Panc1 (cell line): ENCODE data around the gene HHAT. TPM values are rescaled to one million over a fixed set of nuclear protein-coding genes. Genes with fewer than 3 reads are reported as not detected.

Experiments
- ATAC-seq: fragments of 200-7000 bp; cut with Tn5 transposase; 2 replicates; pipeline ENCODE4 v1.9.1; 2020; ENCODE audit warnings: mild to moderate bottlenecking, moderate library complexity
- BruUV-seq: library from RNA; stranded (reverse); fragments of 400-500 nt; replicated peaks from 2 replicates; lab custom pipeline; 2021; lab: Mats Ljungman, UMichigan
- CTCF ChIA-PET: fragments of 300-600 bp; sonication (Branson Sonifier 250); formaldehyde crosslinking; loops from one replicate; lab custom pipeline; 2022; ENCODE audit warnings: antibody characterized with exemption; lab: Charles Lee
- POLR2A ChIA-PET: fragments of 300-600 bp; sonication (Branson Sonifier 250); formaldehyde crosslinking; loops from one replicate; lab custom pipeline; 2022; ENCODE audit warnings: antibody characterized with exemption; lab: Charles Lee
- DNase-seq: peaks from one replicate; pipeline ENCODE4 v3.0.0-alpha.2; 2010; ENCODE audit warnings: low read depth, low spot score
- H3K27ac ChIP-seq: 2 replicates; pipeline ENCODE4 v1.5.1; 2011; ENCODE audit warnings: mild to moderate bottlenecking, low read length, inconsistent platforms
- H3K27me3 ChIP-seq: fragments of 200-500 bp; sonication (Bioruptor generic); 2 replicates; pipeline ENCODE4 v1.6.0; 2014; ENCODE audit warnings: low read length, inconsistent platforms; ENCODE audit not compliant: control insufficient read depth, insufficient read depth
- H3K36me3 ChIP-seq: fragments of 200-500 bp; sonication (Bioruptor generic); 2 replicates; pipeline ENCODE4 v1.5.1; 2014; ENCODE audit warnings: inconsistent platforms, mild to moderate bottlenecking, low read length, moderate library complexity; ENCODE audit not compliant: control insufficient read depth, insufficient read depth
- H3K4me1 ChIP-seq: 2 replicates; pipeline ENCODE4 v1.5.1; 2011; ENCODE audit warnings: inconsistent platforms, mild to moderate bottlenecking, low read length, moderate library complexity; ENCODE audit not compliant: control insufficient read depth, insufficient read depth
- H3K4me3 ChIP-seq, 2 experiments: 2 replicates each; pipeline ENCODE4 v1.5.1; 2011 to 2012; ENCODE audit warnings: low read depth in 2 of 2, low read length in 2 of 2, mild to moderate bottlenecking in 2 of 2, inconsistent platforms in 1 of 2, moderate library complexity in 1 of 2
- H3K9me3 ChIP-seq: fragments of 200-500 bp; sonication (Bioruptor generic); 2 replicates; pipeline ENCODE4 v1.5.1; 2014; ENCODE audit warnings: low read depth, mild to moderate bottlenecking, inconsistent platforms, low read length, moderate library complexity; ENCODE audit not compliant: control insufficient read depth, insufficient read depth
- CTCF ChIP-seq: fragments of 450-650 bp; IDR thresholded peaks from 2 replicates; pipeline ENCODE4 v1.5.1; 2017; ENCODE audit warnings: mild to moderate bottlenecking
- POLR2AphosphoS5 ChIP-seq: IDR thresholded peaks from 2 replicates; pipeline ENCODE4 v1.6.1; 2012; ENCODE audit warnings: mild to moderate bottlenecking, low read depth, low read length, moderate library complexity
- REST ChIP-seq, 2 experiments: IDR thresholded peaks; 2 replicates each; pipeline ENCODE4 v1.6.1; 2011 to 2012; ENCODE audit warnings: low read depth in 2 of 2, control low read depth in 1 of 2, low read length in 1 of 2, mild to moderate bottlenecking in 1 of 2, moderate library complexity in 1 of 2; ENCODE audit not compliant: insufficient read depth in 1 of 2
- SIN3A ChIP-seq: IDR thresholded peaks from 2 replicates; pipeline ENCODE4 v1.6.1; 2012; ENCODE audit warnings: low read depth, mild to moderate bottlenecking, low read length, moderate library complexity, borderline replicate concordance; ENCODE audit not compliant: insufficient read depth
- TCF7L2 ChIP-seq: IDR thresholded peaks from 2 replicates; pipeline ENCODE4 v1.6.1; 2011; ENCODE audit warnings: mild to moderate bottlenecking, low read depth, low read length, inconsistent platforms
- in situ Hi-C: cut with HindIII; loops from 2 replicates; pipeline ENCODE4 v1.10.0; 2016; ENCODE audit warnings: low sequenced_read_pairs, low pct_unique_long_range_greater_than_20kb
- intact Hi-C: fragments of 100-400 bp; cut with micrococcal nuclease; formaldehyde crosslinking; loops from one replicate; pipeline ENCODE4 v1.10.0; 2022; ENCODE audit not compliant: unreplicated experiment
- total RNA-seq: library from RNA; stranded (reverse); gene quantifications from one replicate; pipeline ENCODE4 v1.2.1, GENCODE V29; 2021; ENCODE audit not compliant: unreplicated experiment

HHAT gene
- total RNA-seq, 1 experiment from 2014 or later: 2.3 TPM

- no peaks in the 10 kb centered on the region for H3K9me3 ChIP-seq
- H3K27me3 ChIP-seq: no peaks in the 10 kb centered on the region
- H3K4me3 ChIP-seq: no peak overlapping the region
- CTCF ChIA-PET: interaction anchor here (0.6 kb wide), 1 partner anchor 612 kb away, joined by 3 read pairs; no protein-coding TSS in a partner anchor
- no TSS peak for BruUV-seq
- no peak overlapping the region for H3K27ac ChIP-seq
- no peak for DNase-seq
- in situ Hi-C loops (no loop called here), intact Hi-C loops (no loop called here)
- no peak for ATAC-seq
- TF ChIP-seq POLR2AphosphoS5: no peak
- TF ChIP-seq SIN3A: no peak
- TF ChIP-seq REST (IDR thresholded peaks at IDR 0.05; ENCODE audit: insufficient read depth in 1 of 2, low read depth in 2 of 2, low read length in 1 of 2): no peak
- no peak for TF ChIP-seq TCF7L2
- TF ChIP-seq CTCF: no peak
- POLR2A ChIA-PET: interaction anchor here (0.7 kb wide), 1 partner anchor 24 kb away, joined by 6 read pairs; no protein-coding TSS in a partner anchor
- no peaks in the 10 kb centered on the region for H3K36me3 ChIP-seq
- no peaks in the 10 kb centered on the region for H3K4me1 ChIP-seq
Measured at GRCh38 chr1:210397681-210398080, 69.0 kb downstream of the HHAT start.

GRCh38 chr1:210398466-210398865 lies 69.8 kb downstream of the HHAT start:
- no peak for ATAC-seq
- no peak for DNase-seq
- no peaks in the 10 kb centered on the region for H3K36me3 ChIP-seq
- no peaks in the 10 kb centered on the region for H3K27me3 ChIP-seq
- H3K9me3 ChIP-seq: no peaks in the 10 kb centered on the region
- TF ChIP-seq TCF7L2: no peak
- TF ChIP-seq SIN3A: no peak
- TF ChIP-seq CTCF: no peak
- no peak for TF ChIP-seq POLR2AphosphoS5
- no peak for TF ChIP-seq REST (IDR thresholded peaks at IDR 0.05; ENCODE audit: insufficient read depth in 1 of 2, low read depth in 2 of 2, low read length in 1 of 2)
- BruUV-seq: no TSS peak
- in situ Hi-C loops: no loop called here
- H3K27ac ChIP-seq: no peak overlapping the region
- ChIA-PET POLR2A (no interaction called here), CTCF (no interaction called here)
- H3K4me3 ChIP-seq: no peak overlapping the region
- intact Hi-C loops: no loop called here
- H3K4me1 ChIP-seq: no peaks in the 10 kb centered on the region
